ENCODE measurements around the gene TCF7L1. TPM values are rescaled to one million over a fixed set of nuclear protein-coding genes. Genes with fewer than 3 reads are reported as not detected.
A peak's percentile ranks its signal among the peaks of the same experiment; 100 is the strongest.

Gene TCF7L1
- total and polyA plus RNA-seq, 3 experiments from 2014 or later, result 0.07 TPM; not detected in 2

GRCh38 chr2:85178154-85178553 lies 45.0 kb downstream of the TCF7L1 start:
- Histone ChIP-seq H3K27ac (ENCODE audit: low read depth, low read length) (no peak overlapping the region), H3K36me3 (ENCODE audit: insufficient read depth, low read length) (no peaks in the 10 kb centered on the region), H3K27me3 (ENCODE audit: insufficient read depth, low read length, poor library complexity, severe bottlenecking) (no peaks in the 10 kb centered on the region), H3K4me3 (ENCODE audit: low read length) (no peak overlapping the region), H3K4me1 (ENCODE audit: insufficient read depth, low read length) (no peaks in the 10 kb centered on the region), H3K9me3 (ENCODE audit: low read length) (no peaks in the 10 kb centered on the region)
- H3K4me1 Mint-ChIP-seq, result peaks cover 7 to 12% (median 11%) of the 10 kb centered on the region in 3 donors
- H3K27me3 Mint-ChIP-seq, result peaks cover 18 to 28% of the 10 kb centered on the region in 2 donors
- peak overlapping the region in 1 of 7 donors; percentile 19 for H3K4me3 Mint-ChIP-seq
- ChIA-PET CTCF (no interaction called here), POLR2A (no interaction called here)
- H3K27ac Mint-ChIP-seq, result peak overlapping the region in 5 of 8 donors; percentile 23 to 75 (median 52)
- peaks cover 0 to 3% (median 0%) of the 10 kb centered on the region in 5 donors for H3K9me3 Mint-ChIP-seq
- H3K36me3 Mint-ChIP-seq, result no peaks in the 10 kb centered on the region
- DNase-seq, result no peak

GRCh38 chr2:85178980-85179411 lies 45.8 kb downstream of the TCF7L1 start:
- H3K9me3 ChIP-seq (ENCODE audit: low read length), result no peaks in the 10 kb centered on the region
- Mint-ChIP-seq H3K27me3 (peaks cover 18 to 26% of the 10 kb centered on the region in 2 donors), H3K9me3 (peaks cover 0 to 3% (median 0%) of the 10 kb centered on the region in 5 donors), H3K4me1 (peaks cover 7 to 12% (median 11%) of the 10 kb centered on the region in 3 donors), H3K27ac (peak overlapping the region in 1 of 8 donors; percentile 30), H3K4me3 (no peak overlapping the region), H3K36me3 (no peaks in the 10 kb centered on the region)
- H3K36me3 ChIP-seq (ENCODE audit: insufficient read depth, low read length), result no peaks in the 10 kb centered on the region
- no peak overlapping the region for H3K27ac ChIP-seq (ENCODE audit: low read depth, low read length)
- CTCF ChIA-PET, result no interaction called here
- DNase-seq, result no peak
- no peaks in the 10 kb centered on the region for H3K27me3 ChIP-seq (ENCODE audit: insufficient read depth, low read length, poor library complexity, severe bottlenecking)
- POLR2A ChIA-PET, result no interaction called here
- no peak overlapping the region for H3K4me3 ChIP-seq (ENCODE audit: low read length)
- H3K4me1 ChIP-seq (ENCODE audit: insufficient read depth, low read length), result no peaks in the 10 kb centered on the region

GRCh38 chr2:85179541-85179940 lies 46.3 kb downstream of the TCF7L1 start:
- peaks cover 20 to 23% of the 10 kb centered on the region in 2 donors for H3K27me3 Mint-ChIP-seq
- no peak for DNase-seq
- H3K27ac Mint-ChIP-seq, result peak overlapping the region in 1 of 8 donors; percentile 4
- H3K27me3 ChIP-seq (ENCODE audit: insufficient read depth, low read length, poor library complexity, severe bottlenecking), result no peaks in the 10 kb centered on the region
- POLR2A ChIA-PET, result no interaction called here
- H3K9me3 ChIP-seq (ENCODE audit: low read length), result no peaks in the 10 kb centered on the region
- H3K9me3 Mint-ChIP-seq, result peaks cover 0 to 3% (median 0%) of the 10 kb centered on the region in 5 donors
- H3K4me1 Mint-ChIP-seq, result peaks cover 7 to 12% (median 11%) of the 10 kb centered on the region in 3 donors
- H3K4me3 Mint-ChIP-seq, result no peak overlapping the region
- no peaks in the 10 kb centered on the region for H3K4me1 ChIP-seq (ENCODE audit: insufficient read depth, low read length)
- H3K4me3 ChIP-seq (ENCODE audit: low read length), result no peak overlapping the region
- CTCF ChIA-PET, result no interaction called here
- no peak overlapping the region for H3K27ac ChIP-seq (ENCODE audit: low read depth, low read length)
- no peaks in the 10 kb centered on the region for H3K36me3 ChIP-seq (ENCODE audit: insufficient read depth, low read length)
- no peaks in the 10 kb centered on the region for H3K36me3 Mint-ChIP-seq

GRCh38 chr2:85180322-85181133 lies 47.3 kb downstream of the TCF7L1 start:
- no peaks in the 10 kb centered on the region for H3K4me1 ChIP-seq (ENCODE audit: insufficient read depth, low read length)
- H3K36me3 Mint-ChIP-seq, result no peaks in the 10 kb centered on the region
- no peaks in the 10 kb centered on the region for H3K27me3 ChIP-seq (ENCODE audit: insufficient read depth, low read length, poor library complexity, severe bottlenecking)
- peaks cover 15 to 21% of the 10 kb centered on the region in 2 donors for H3K27me3 Mint-ChIP-seq
- no peak overlapping the region for H3K4me3 Mint-ChIP-seq
- no peak overlapping the region for H3K4me3 ChIP-seq (ENCODE audit: low read length)
- H3K27ac ChIP-seq (ENCODE audit: low read depth, low read length), result no peak overlapping the region
- no peak for DNase-seq
- H3K9me3 ChIP-seq (ENCODE audit: low read length), result no peaks in the 10 kb centered on the region
- peak overlapping the region in 2 of 8 donors; percentile 47 to 58 for H3K27ac Mint-ChIP-seq
- no peaks in the 10 kb centered on the region for H3K9me3 Mint-ChIP-seq
- CTCF ChIA-PET, result no interaction called here
- peaks cover 7 to 13% (median 12%) of the 10 kb centered on the region in 3 donors for H3K4me1 Mint-ChIP-seq
- POLR2A ChIA-PET, result no interaction called here
- H3K36me3 ChIP-seq (ENCODE audit: insufficient read depth, low read length), result no peaks in the 10 kb centered on the region

DNA sequence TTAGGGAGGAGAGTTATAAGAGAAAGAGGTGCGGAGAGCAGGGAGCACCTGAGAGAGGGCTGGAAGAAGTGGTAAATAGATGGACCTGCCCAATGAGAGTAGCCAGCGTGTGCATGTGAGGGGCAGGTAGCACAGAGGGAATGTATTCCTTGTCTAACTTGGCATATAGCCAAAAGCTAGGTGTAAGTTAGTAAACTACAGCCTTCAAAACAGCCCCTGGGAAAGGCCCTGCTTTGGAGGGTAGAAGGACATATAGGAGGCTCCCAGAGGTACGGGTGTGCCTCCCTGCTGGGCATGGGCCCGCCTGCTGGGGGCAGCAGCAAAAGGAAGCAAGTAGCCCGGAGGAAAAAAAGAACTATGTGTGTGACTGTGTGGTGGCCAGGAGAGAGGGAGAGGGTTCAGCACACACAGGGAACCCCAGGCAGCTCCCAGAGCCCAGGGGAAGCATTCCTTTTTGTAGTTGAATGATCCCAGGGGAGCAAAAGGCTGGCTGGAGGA lies 48.0 kb downstream of the TCF7L1 start:
- peaks cover 7 to 13% (median 12%) of the 10 kb centered on the region in 3 donors for H3K4me1 Mint-ChIP-seq
- CTCF ChIA-PET, result no interaction called here

GRCh38 chr2:85181844-85182456 lies 48.8 kb downstream of the TCF7L1 start:
- no peak for DNase-seq
- Mint-ChIP-seq H3K27ac (no peak overlapping the region), H3K4me3 (no peak overlapping the region), H3K36me3 (no peaks in the 10 kb centered on the region), H3K4me1 (peaks cover 7 to 13% (median 12%) of the 10 kb centered on the region in 3 donors), H3K9me3 (no peaks in the 10 kb centered on the region), H3K27me3 (peaks cover 7 to 17% of the 10 kb centered on the region in 2 donors)
- no peak overlapping the region for H3K27ac ChIP-seq (ENCODE audit: low read depth, low read length)
- H3K9me3 ChIP-seq (ENCODE audit: low read length), result no peaks in the 10 kb centered on the region
- no peaks in the 10 kb centered on the region for H3K36me3 ChIP-seq (ENCODE audit: insufficient read depth, low read length)
- H3K4me3 ChIP-seq (ENCODE audit: low read length), result no peak overlapping the region
- H3K27me3 ChIP-seq (ENCODE audit: insufficient read depth, low read length, poor library complexity, severe bottlenecking), result no peaks in the 10 kb centered on the region
- no peaks in the 10 kb centered on the region for H3K4me1 ChIP-seq (ENCODE audit: insufficient read depth, low read length)
- ChIA-PET CTCF (no interaction called here), POLR2A (no interaction called here)

More for the DNA sequence above, 48.0 kb downstream of the TCF7L1 start:
- no peak overlapping the region for H3K27ac ChIP-seq (ENCODE audit: low read depth, low read length)
- DNase-seq, result no peak
- POLR2A ChIA-PET, result no interaction called here
- Mint-ChIP-seq H3K27me3 (peaks cover 11 to 16% of the 10 kb centered on the region in 2 donors), H3K9me3 (no peaks in the 10 kb centered on the region), H3K27ac (no peak overlapping the region), H3K4me3 (no peak overlapping the region), H3K36me3 (no peaks in the 10 kb centered on the region)
- H3K4me3 ChIP-seq (ENCODE audit: low read length), result no peak overlapping the region
- H3K9me3 ChIP-seq (ENCODE audit: low read length), result no peaks in the 10 kb centered on the region
- H3K36me3 ChIP-seq (ENCODE audit: insufficient read depth, low read length), result no peaks in the 10 kb centered on the region
- H3K27me3 ChIP-seq (ENCODE audit: insufficient read depth, low read length, poor library complexity, severe bottlenecking), result no peaks in the 10 kb centered on the region
- no peaks in the 10 kb centered on the region for H3K4me1 ChIP-seq (ENCODE audit: insufficient read depth, low read length)

- Histone ChIP-seq H3K36me3 (ENCODE audit: insufficient read depth, low read length) (no peaks in the 10 kb centered on the region), H3K27me3 (ENCODE audit: insufficient read depth, low read length, poor library complexity, severe bottlenecking) (no peaks in the 10 kb centered on the region), H3K4me3 (ENCODE audit: low read length) (no peak overlapping the region), H3K4me1 (ENCODE audit: insufficient read depth, low read length) (no peaks in the 10 kb centered on the region), H3K9me3 (ENCODE audit: low read length) (no peaks in the 10 kb centered on the region), H3K27ac (ENCODE audit: low read depth, low read length) (no peak overlapping the region)
- no peaks in the 10 kb centered on the region for H3K9me3 Mint-ChIP-seq
- no peaks in the 10 kb centered on the region for H3K36me3 Mint-ChIP-seq
- peaks cover 3 to 9% (median 8%) of the 10 kb centered on the region in 3 donors for H3K4me1 Mint-ChIP-seq
- peaks cover 8 to 27% of the 10 kb centered on the region in 2 donors for H3K27me3 Mint-ChIP-seq
- H3K4me3 Mint-ChIP-seq, result no peak overlapping the region
- DNase-seq, result no peak
- ChIA-PET CTCF (interaction anchor here (0.9 kb wide), 1 partner anchor 12 kb away, joined by 3 read pairs; no protein-coding TSS in a partner anchor), POLR2A (no interaction called here)
- no peak overlapping the region for H3K27ac Mint-ChIP-seq
These were observed 49.9 kb downstream of the TCF7L1 start for GRCh38 chr2:85183076-85183475.

DNA sequence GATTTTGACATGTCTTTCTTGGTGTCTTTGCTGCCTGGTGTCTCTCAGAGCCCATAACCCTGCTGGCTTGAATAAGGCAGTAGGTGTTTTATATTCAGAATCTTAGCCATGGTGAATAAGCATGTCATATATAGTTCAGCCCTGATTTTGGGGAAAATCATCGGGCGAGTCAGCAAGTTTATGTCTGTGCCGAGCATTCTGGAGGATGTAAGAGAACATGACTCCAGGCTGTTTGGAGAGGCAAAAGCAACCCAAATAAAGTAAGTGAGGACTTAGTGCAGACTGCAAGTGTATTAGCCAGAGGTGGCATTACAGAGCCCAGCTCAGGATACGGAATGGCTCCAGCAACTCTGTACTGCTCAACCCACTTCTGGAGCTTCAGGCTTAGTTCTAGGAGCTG lies 50.3 kb downstream of the TCF7L1 start:
- Mint-ChIP-seq H3K9me3 (no peaks in the 10 kb centered on the region), H3K27me3 (peaks cover 8 to 27% of the 10 kb centered on the region in 2 donors), H3K4me1 (peaks cover 0 to 5% (median 4%) of the 10 kb centered on the region in 3 donors), H3K36me3 (no peaks in the 10 kb centered on the region), H3K27ac (no peak overlapping the region), H3K4me3 (no peak overlapping the region)
- ChIA-PET POLR2A (no interaction called here), CTCF (interaction anchor here (0.9 kb wide), 1 partner anchor 13 kb away, joined by 3 read pairs; no protein-coding TSS in a partner anchor)
- Histone ChIP-seq H3K36me3 (ENCODE audit: insufficient read depth, low read length) (no peaks in the 10 kb centered on the region), H3K4me1 (ENCODE audit: insufficient read depth, low read length) (no peaks in the 10 kb centered on the region), H3K9me3 (ENCODE audit: low read length) (no peaks in the 10 kb centered on the region), H3K4me3 (ENCODE audit: low read length) (no peak overlapping the region), H3K27ac (ENCODE audit: low read depth, low read length) (no peak overlapping the region), H3K27me3 (ENCODE audit: insufficient read depth, low read length, poor library complexity, severe bottlenecking) (no peaks in the 10 kb centered on the region)
- DNase-seq, result no peak
